K562 (cell line): ENCODE results near the gene ZNF302. TPM values are rescaled to one million over a fixed set of nuclear protein-coding genes. Genes with fewer than 3 reads are reported as not detected.
A peak's percentile ranks its signal among the peaks of the same experiment; 100 is the strongest.

Experiments used
- ATF3 ChIP-seq, 2 experiments: fragments of 450-650 bp in 1 of 2; sonication (generic) in 1 of 2; formaldehyde crosslinking in 1 of 2; IDR thresholded peaks in 1 of 2; conservative IDR thresholded peaks in 1 of 2; 2 replicates each; pipeline versions ENCODE4 v1.6.1 to v1.8.1; 2016 to 2023; ENCODE audit warnings: mild to moderate bottlenecking in 2 of 2, moderate library complexity in 2 of 2, inconsistent platforms in 1 of 2, missing genetic modification reagents in 1 of 2
- CGGBP1 ChIP-seq: fragments of 250-450 bp; sonication (Bioruptor Pico); IDR thresholded peaks from 2 replicates; pipeline ENCODE4 v1.9.0; 2021; ENCODE audit warnings: mild to moderate bottlenecking
- ELF1 ChIP-seq: fragments of 200-800 bp; sonication (Bioruptor generic); IDR thresholded peaks from 2 replicates; pipeline ENCODE4 v1.6.1; 2016; ENCODE audit warnings: missing genetic modification characterization, missing compliant biosample characterization
- ETV5 ChIP-seq: sonication (generic); formaldehyde crosslinking; IDR thresholded peaks from 2 replicates; pipeline ENCODE4 v1.4.0; 2020; ENCODE audit warnings: low read depth, mild to moderate bottlenecking, missing genetic modification reagents
- FOXJ3 ChIP-seq: sonication (generic); formaldehyde crosslinking; IDR thresholded peaks from 2 replicates; pipeline ENCODE4 v1.4.0; 2020; ENCODE audit warnings: mild to moderate bottlenecking, missing genetic modification reagents
- POLR2H ChIP-seq: IDR thresholded peaks from 2 replicates; pipeline ENCODE4 v1.6.1; 2016; ENCODE audit warnings: missing genetic modification characterization, low read depth, mild to moderate bottlenecking, control low read depth, missing compliant biosample characterization, moderate library complexity
- RBM17 ChIP-seq: fragments of 200-400 bp; formaldehyde crosslinking; IDR thresholded peaks from 2 replicates; pipeline ENCODE4 v1.6.1; 2017; ENCODE audit warnings: low read depth, mild to moderate bottlenecking, low read length, borderline replicate concordance
- STAT5B ChIP-seq: fragments of 250-450 bp; sonication (Bioruptor Pico); IDR thresholded peaks from 2 replicates; pipeline ENCODE4 v1.8.0; 2021; ENCODE audit warnings: mild to moderate bottlenecking, inconsistent platforms
- TCFL5 ChIP-seq: fragments of 250-450 bp; sonication (Bioruptor Pico); conservative IDR thresholded peaks from 2 replicates; pipeline ENCODE4 v1.6.1; 2021; ENCODE audit warnings: mild to moderate bottlenecking, moderate library complexity, matching md5 sums
- TFAM ChIP-seq: fragments of 250-450 bp; sonication (Bioruptor Pico); conservative IDR thresholded peaks from 2 replicates; pipeline ENCODE4 v1.5.0; 2021; ENCODE audit warnings: mild to moderate bottlenecking, moderate library complexity
- ZBTB1 ChIP-seq: sonication (generic); formaldehyde crosslinking; IDR thresholded peaks from 2 replicates; pipeline ENCODE4 v1.8.1; 2023; ENCODE audit warnings: missing genetic modification reagents, low read depth, mild to moderate bottlenecking, borderline replicate concordance
- ZBTB43 ChIP-seq: sonication (generic); formaldehyde crosslinking; IDR thresholded peaks from 2 replicates; pipeline ENCODE4 v1.8.0; 2023; ENCODE audit warnings: mild to moderate bottlenecking, missing genetic modification reagents
- ZBTB49 ChIP-seq: sonication (generic); formaldehyde crosslinking; IDR thresholded peaks from 2 replicates; pipeline ENCODE4 v1.8.0; 2022; ENCODE audit warnings: missing genetic modification reagents, mild to moderate bottlenecking, borderline replicate concordance
- ZMIZ1 ChIP-seq, 2 experiments: fragments of 150-350 bp in 1 of 2; IDR thresholded peaks; 2 replicates each; pipeline ENCODE4 v1.6.1; 2012 to 2016; ENCODE audit warnings: low read depth in 2 of 2, low read length in 2 of 2, mild to moderate bottlenecking in 1 of 2, moderate library complexity in 1 of 2
- ZNF655 ChIP-seq: fragments of 250-450 bp; sonication (Bioruptor Pico); IDR thresholded peaks from 2 replicates; pipeline ENCODE4 v1.5.0; 2021
- polyA plus RNA-seq, 8 experiments: library from polyadenylated mRNA; depleted of rRNA in 4 of 8; stranded (reverse) in 5 of 8; unstranded in 3 of 8; fragments of >200 nt; fragmentation: Nextera tagmentation in 2 of 8; fragmentation: Illumina TruSeq in 1 of 8; extraction: Ambion mirVana in 2 of 8; extraction: Trizol in 1 of 8; gene quantifications; 2 replicates each; pipeline versions ENCODE4 v1.2.1 to v1.2.3, GENCODE V29; 2011 to 2014; ENCODE audit warnings: inconsistent platforms in 1 of 8, missing spikeins in 1 of 8
- total RNA-seq, 7 experiments: library from RNA; depleted of rRNA in 6 of 7; stranded (reverse); fragments of >200 nt in 6 of 7; fragmentation: Illumina TruSeq in 2 of 7; extraction: Trizol in 2 of 7; gene quantifications; 2 replicates each; pipeline versions ENCODE4 v1.2.1 to v1.2.3, GENCODE V29; 2011 to 2021; ENCODE audit warnings: low replicate concordance in 1 of 7

Gene ZNF302
- total and polyA plus RNA-seq, 9 of the 15 experiments (the other 6 are each of a cell fraction or from before 2014, with no cell fraction given) = 0.08 to 1.0 (median 0.27) TPM; not detected in 1

- TF ChIP-seq TFAM (CRISPR knock-in tag) = no peak
- TF ChIP-seq STAT5B (CRISPR knock-in tag) = no peak
- peak; percentile 90 for TF ChIP-seq ELF1
- no peak for TF ChIP-seq TCFL5 (CRISPR knock-in tag)
- no peak; the same call in 1 of the 2 replicates for TF ChIP-seq ZBTB1
- 0 out of 4 replicates have a peak, but pooled peaks of 1 of the 2 experiments have one; percentile 51 for TF ChIP-seq ZMIZ1 (IDR thresholded peaks at IDR 0.05; ENCODE audit: low read depth in 2 of 2, low read length in 2 of 2)
- no peak for TF ChIP-seq CGGBP1 (CRISPR knock-in tag)
- TF ChIP-seq ATF3 (IDR thresholded peaks at IDR 0.05) = no peak
- TF ChIP-seq ATF3 (CRISPR knock-in tag; conservative IDR thresholded peaks at IDR 0.05) = peak; percentile 18; the same call in 1 of the 2 replicates
- TF ChIP-seq ZBTB49 (CRISPR knock-in tag) = no peak
- no peak for TF ChIP-seq RBM17
- TF ChIP-seq POLR2H (tag) = peak; percentile 90
- TF ChIP-seq ETV5 = peak; percentile 45
- TF ChIP-seq ZBTB43 (CRISPR knock-in tag) = no peak
- no peak for TF ChIP-seq FOXJ3
- TF ChIP-seq ZNF655 = no peak
Observed at GRCh38 chr19:34733746-34734536, 56.5 kb downstream of the ZNF302 start, which contains the start of gene ZNF181 (continued).
